NCI-H2196 (cell line): ENCODE results near the gene MORC2.

Experiments
- DNase-seq: peaks from one replicate; lab custom pipeline; 2025; ENCODE audit not compliant: unreplicated experiment; lab: John Stamatoyannopoulos, UW

The MORC2 gene

GRCh38 chr22:30922151-30922611 lies 46.4 kb downstream of the MORC2 start:
- peak; percentile 72 for DNase-seq

GRCh38 chr22:30921108-30921507 lies 47.5 kb downstream of the MORC2 start:
- DNase-seq: no peak

- DNase-seq: peak; percentile 35
These were observed 48.2 kb downstream of the MORC2 start for GRCh38 chr22:30920407-30920806.

- DNase-seq: no peak
These were observed 48.6 kb downstream of the MORC2 start for GRCh38 chr22:30919973-30920372.

- DNase-seq: no peak
These were observed 49.8 kb downstream of the MORC2 start for GRCh38 chr22:30918761-30919160.

GRCh38 chr22:30910358-30910757 lies 58.2 kb downstream of the MORC2 start:
- no peak for DNase-seq

- no peak for DNase-seq
These were observed 59.3 kb downstream of the MORC2 start for GRCh38 chr22:30909306-30909705.

GRCh38 chr22:30908051-30908461 lies 60.5 kb downstream of the MORC2 start:
- DNase-seq: no peak

- DNase-seq: no peak
These were observed 61.6 kb downstream of the MORC2 start for GRCh38 chr22:30906946-30907345.

- no peak for DNase-seq
These were observed 62.2 kb downstream of the MORC2 start for GRCh38 chr22:30906411-30906810.

- DNase-seq: no peak
These were observed 62.8 kb downstream of the MORC2 start for GRCh38 chr22:30905696-30906341.

GRCh38 chr22:30903876-30904460 lies 64.6 kb downstream of the MORC2 start:
- DNase-seq: no peak

- no peak for DNase-seq
These were observed 65.8 kb downstream of the MORC2 start for GRCh38 chr22:30902496-30903357.

GRCh38 chr22:30894371-30894740 lies 74.2 kb downstream of the MORC2 start:
- no peak for DNase-seq

GRCh38 chr22:30893434-30894370 lies 74.9 kb downstream of the MORC2 start:
- no peak for DNase-seq

GRCh38 chr22:30892731-30893221 lies 75.8 kb downstream of the MORC2 start:
- DNase-seq: no peak

GRCh38 chr22:30892286-30892685 lies 76.3 kb downstream of the MORC2 start:
- DNase-seq: no peak

- no peak for DNase-seq
These were observed 76.8 kb downstream of the MORC2 start for GRCh38 chr22:30891781-30892180.

GRCh38 chr22:30891443-30891755 lies 77.2 kb downstream of the MORC2 start:
- no peak for DNase-seq

GRCh38 chr22:30890686-30891442 lies 77.7 kb downstream of the MORC2 start:
- no peak for DNase-seq
